NOMO-1 treated with dmso at 0.1 percent for 144 hours (cell line): ENCODE data around the gene MAGEC3.

Experiments used
- DNase-seq: peaks from one replicate; lab custom pipeline; 2025; ENCODE audit not compliant: unreplicated experiment; lab: John Stamatoyannopoulos, UW

The MAGEC3 gene

DNA sequence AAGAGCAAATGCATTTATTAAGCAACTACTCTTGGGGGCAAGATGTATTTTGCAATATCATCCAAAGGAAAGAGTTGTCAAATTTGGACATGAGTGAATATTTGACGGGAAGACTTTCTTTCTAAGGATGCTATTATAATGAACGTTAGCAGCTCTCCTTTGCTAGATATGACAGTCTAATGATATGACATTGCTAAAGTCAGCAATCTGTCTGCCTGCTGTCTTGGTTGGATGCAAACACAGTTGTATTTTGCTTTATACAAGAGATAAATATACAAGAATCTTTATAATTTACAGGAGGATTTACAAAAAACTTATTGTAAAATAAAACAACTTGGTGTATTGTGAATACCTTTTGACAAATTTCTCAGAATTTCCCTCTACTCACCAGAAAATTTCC is 103.1 kb downstream of the MAGEC3 start:
- no peak for DNase-seq

DNA sequence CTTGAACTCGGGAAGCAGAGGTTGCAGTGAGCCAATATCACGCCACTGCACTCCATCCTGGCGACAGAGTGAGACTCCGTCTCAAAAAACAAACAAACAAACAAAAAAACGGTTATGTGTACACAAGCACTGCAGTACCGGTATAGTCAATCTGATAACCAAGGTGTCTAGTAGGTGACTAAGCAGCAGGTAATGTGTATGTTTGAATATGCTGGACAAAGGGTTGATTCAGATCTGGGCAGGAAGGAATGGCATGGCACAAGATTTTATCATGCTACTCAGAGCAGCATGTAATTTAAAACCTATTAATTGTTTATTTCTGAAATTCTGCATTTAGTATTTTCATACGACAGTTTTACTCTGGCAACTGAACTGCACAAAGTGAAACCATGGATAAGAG is 107.3 kb downstream of the MAGEC3 start:
- DNase-seq, result no peak

DNA sequence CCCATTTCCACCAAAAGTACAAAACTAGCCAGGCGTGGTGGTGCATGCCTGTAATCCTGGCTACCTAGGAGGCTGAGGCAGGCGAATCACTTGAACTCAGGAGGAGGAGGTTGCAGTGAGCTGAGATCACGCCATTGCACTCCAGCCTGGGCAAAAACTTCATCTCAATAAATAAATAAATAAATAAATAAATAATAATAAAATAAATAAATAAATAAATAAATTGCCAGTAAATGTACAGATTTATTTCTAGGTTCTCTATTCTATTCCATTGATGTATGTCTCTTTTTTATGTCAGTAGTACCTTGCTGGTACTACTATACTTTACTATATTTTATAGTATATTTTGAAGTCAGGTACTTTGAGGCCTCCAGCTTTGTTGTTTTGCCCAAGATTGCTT is 109.2 kb downstream of the MAGEC3 start:
- DNase-seq, result no peak
